IMR-90 (cell line): ENCODE data around the gene RECK. TPM values are rescaled to one million over a fixed set of nuclear protein-coding genes. Genes with fewer than 3 reads are reported as not detected.

Experiments
- ATAC-seq: fragments of 200-7000 bp; cut with Tn5 transposase; 2 replicates; pipeline ENCODE4 v1.9.1; 2020; ENCODE audit warnings: low read depth, mild to moderate bottlenecking, moderate library complexity
- BruUV-seq: library from RNA; stranded (reverse); fragments of 400-500 nt; replicated peaks from 2 replicates; lab custom pipeline; 2021; lab: Mats Ljungman, UMichigan
- CTCF ChIA-PET: fragments of 300-600 bp; formaldehyde crosslinking; extraction: SDS; loops from one replicate; lab custom pipeline; 2021; ENCODE audit warnings: antibody characterized with exemption; lab: Yijun Ruan, JAX
- POLR2A ChIA-PET: fragments of 300-600 bp; sonication (Branson Sonifier 250); formaldehyde crosslinking; loops from one replicate; lab custom pipeline; 2022; ENCODE audit warnings: antibody characterized with exemption; ENCODE audit not compliant: unreplicated experiment; lab: Charles Lee
- DNase-seq: peaks from one replicate; pipeline ENCODE4 v3.0.0; 2013
- H2AFZ ChIP-seq: replicated peaks from 2 replicates; pipeline ENCODE3; 2013; ENCODE audit warnings: low read length, mild to moderate bottlenecking; ENCODE audit not compliant: poor library complexity
- H2AK5ac ChIP-seq: 2 replicates; pipeline ENCODE4 v1.6.1; 2013; ENCODE audit warnings: low read depth, low read length, inconsistent platforms
- H2AK9ac ChIP-seq: replicated peaks from 2 replicates; pipeline ENCODE3; 2013; ENCODE audit warnings: mild to moderate bottlenecking, low read depth, low read length, moderate library complexity; ENCODE audit not compliant: poor library complexity
- H2BK120ac ChIP-seq: 2 replicates; pipeline ENCODE4 v1.6.1; 2013; ENCODE audit warnings: low read depth, low read length, inconsistent platforms
- H2BK15ac ChIP-seq: 3 replicates; pipeline ENCODE4 v1.6.1; 2013; ENCODE audit warnings: low read depth, low read length, inconsistent platforms
- H2BK20ac ChIP-seq: 2 replicates; pipeline ENCODE4 v1.6.1; 2013; ENCODE audit warnings: low read depth, mild to moderate bottlenecking, inconsistent platforms, low read length, moderate library complexity
- H2BK5ac ChIP-seq: 2 replicates; pipeline ENCODE4 v1.6.1; 2013; ENCODE audit warnings: mild to moderate bottlenecking, low read depth, low read length, inconsistent platforms; ENCODE audit not compliant: poor library complexity, severe bottlenecking
- H3K14ac ChIP-seq: replicated peaks from 2 replicates; pipeline ENCODE4 v1.6.1; 2013; ENCODE audit warnings: low read depth, low read length, inconsistent platforms
- H3K18ac ChIP-seq: 2 replicates; pipeline ENCODE4 v1.6.1; 2013; ENCODE audit warnings: low read depth, low read length, control low read depth
- H3K23ac ChIP-seq: 2 replicates; pipeline ENCODE4 v1.6.1; 2013; ENCODE audit warnings: low read depth, low read length, inconsistent platforms
- H3K27ac ChIP-seq: 2 replicates; pipeline ENCODE4 v1.5.1; 2013; ENCODE audit warnings: mild to moderate bottlenecking, control low read depth, low read length; ENCODE audit not compliant: insufficient read depth
- H3K27me3 ChIP-seq: 2 replicates; pipeline ENCODE4 v1.6.1; 2013; ENCODE audit warnings: low read length; ENCODE audit not compliant: control insufficient read depth, insufficient read depth
- H3K36me3 ChIP-seq: 2 replicates; pipeline ENCODE4 v1.6.1; 2013; ENCODE audit warnings: low read length, mixed read lengths; ENCODE audit not compliant: control insufficient read depth, insufficient read depth
- H3K4ac ChIP-seq: 2 replicates; pipeline ENCODE4 v1.6.1; 2013; ENCODE audit warnings: low read depth, low read length, inconsistent platforms
- H3K4me1 ChIP-seq: 2 replicates; pipeline ENCODE4 v1.6.1; 2013; ENCODE audit warnings: low read length, mixed read lengths; ENCODE audit not compliant: control insufficient read depth, insufficient read depth
- H3K4me2 ChIP-seq: 2 replicates; pipeline ENCODE4 v1.6.1; 2013; ENCODE audit warnings: low read depth, mild to moderate bottlenecking, control low read depth, low read length, moderate library complexity
- H3K4me3 ChIP-seq: 2 replicates; pipeline ENCODE4 v1.5.1; 2013; ENCODE audit warnings: low read depth, mild to moderate bottlenecking, control low read depth, low read length, moderate library complexity; ENCODE audit not compliant: insufficient read depth
- H3K56ac ChIP-seq: 2 replicates; pipeline ENCODE4 v1.6.1; 2013; ENCODE audit warnings: low read length, inconsistent platforms; ENCODE audit not compliant: insufficient read depth; ENCODE audit errors: extremely low read depth
- H3K79me1 ChIP-seq, 2 experiments: 2 replicates each; pipeline ENCODE4 v1.6.1; 2013; ENCODE audit warnings: low read length in 2 of 2, inconsistent platforms in 1 of 2, low read depth in 1 of 2
- H3K9ac ChIP-seq: 2 replicates; pipeline ENCODE4 v1.6.1; 2013; ENCODE audit warnings: low read depth, low read length, control low read depth
- H3K9me1 ChIP-seq: 2 replicates; pipeline ENCODE4 v1.6.1; 2013; ENCODE audit warnings: low read length, inconsistent platforms; ENCODE audit not compliant: insufficient read depth
- H3K9me3 ChIP-seq: 2 replicates; pipeline ENCODE4 v1.6.1; 2013; ENCODE audit warnings: low read length; ENCODE audit not compliant: control insufficient read depth, insufficient read depth
- H4K20me1 ChIP-seq: 2 replicates; pipeline ENCODE4 v1.6.1; 2013; ENCODE audit warnings: low read length, inconsistent platforms; ENCODE audit not compliant: insufficient read depth
- H4K5ac ChIP-seq: 2 replicates; pipeline ENCODE4 v1.6.1; 2013; ENCODE audit warnings: mild to moderate bottlenecking, low read depth, low read length, control low read depth
- H4K8ac ChIP-seq, 2 experiments: 2 replicates each; pipeline ENCODE4 v1.6.1; 2013; ENCODE audit warnings: low read depth in 2 of 2, low read length in 2 of 2, control low read depth in 1 of 2, inconsistent platforms in 1 of 2
- H4K91ac ChIP-seq: 2 replicates; pipeline ENCODE4 v1.6.1; 2013; ENCODE audit warnings: low read depth, low read length, inconsistent platforms; ENCODE audit not compliant: insufficient read depth
- NFE2L2 ChIP-seq: fragments of 150-350 bp; IDR thresholded peaks from 2 replicates; pipeline ENCODE4 v1.6.1; 2016; ENCODE audit warnings: low read depth, mild to moderate bottlenecking, low read length
- RFX5 ChIP-seq: IDR thresholded peaks from 2 replicates; pipeline ENCODE4 v1.8.0; 2012; ENCODE audit warnings: low read depth, mild to moderate bottlenecking, low read length, moderate library complexity
- SMC3 ChIP-seq: fragments of 150-350 bp; IDR thresholded peaks from 2 replicates; pipeline ENCODE4 v1.6.1; 2016; ENCODE audit warnings: low read depth, mild to moderate bottlenecking, antibody characterized with exemption, low read length, moderate library complexity
- WGBS, 2 experiments: methylation state at CpG; one replicate each; pipeline versions ENCODE4 v1.1.5 to v1.1.7; 2013; ENCODE audit warnings: missing lambda C conversion rate in 2 of 2; ENCODE audit not compliant: insufficient read length in 1 of 2; ENCODE audit errors: extremely low coverage in 2 of 2; 5-methylcytosine and 5-hydroxymethylcytosine counted together
- dilution Hi-C: fragments of 300-500 bp; cut with HindIII; formaldehyde crosslinking; loops from one replicate; pipeline ENCODE4 v1.14.3; 2018; ENCODE audit warnings: low sequenced_read_pairs; ENCODE audit not compliant: unreplicated experiment
- in situ Hi-C: fragments of 300-500 bp; cut with MboI; formaldehyde crosslinking; loops from 3 replicates; pipeline ENCODE4 v1.14.3; 2019; ENCODE audit warnings: low sequenced_read_pairs, inconsistent platforms, mixed read lengths
- intact Hi-C: fragments of 100-400 bp; cut with micrococcal nuclease; formaldehyde crosslinking; loops from 2 replicates; pipeline ENCODE4 v1.10.0; 2022
- polyA plus RNA-seq, 3 experiments: library from polyadenylated mRNA; depleted of rRNA; stranded (reverse); fragments of >200 nt; gene quantifications; 2 replicates each; pipeline ENCODE4 v1.2.3, GENCODE V29; 2012; ENCODE audit warnings: low replicate concordance in 1 of 3
- total RNA-seq: library from RNA; depleted of rRNA; stranded (reverse); fragments of >200 nt; gene quantifications from 2 replicates; pipeline ENCODE4 v1.2.3, GENCODE V29; 2012
- TF ChIP-seq, protein P1 (sequence below): fragments of 150-350 bp; IDR thresholded peaks from 2 replicates; pipeline ENCODE4 v1.6.1; 2016; ENCODE audit warnings: low read depth, mild to moderate bottlenecking, low read length, moderate library complexity, borderline replicate concordance

RECK gene
- total and polyA plus RNA-seq, 2 of the 4 experiments (the other 2 are of a cell fraction): 23.5 to 44.0 TPM

- no peak overlapping the region for H3K9ac ChIP-seq
- no peak for TF ChIP-seq NFE2L2
- TF ChIP-seq, protein P1, sequence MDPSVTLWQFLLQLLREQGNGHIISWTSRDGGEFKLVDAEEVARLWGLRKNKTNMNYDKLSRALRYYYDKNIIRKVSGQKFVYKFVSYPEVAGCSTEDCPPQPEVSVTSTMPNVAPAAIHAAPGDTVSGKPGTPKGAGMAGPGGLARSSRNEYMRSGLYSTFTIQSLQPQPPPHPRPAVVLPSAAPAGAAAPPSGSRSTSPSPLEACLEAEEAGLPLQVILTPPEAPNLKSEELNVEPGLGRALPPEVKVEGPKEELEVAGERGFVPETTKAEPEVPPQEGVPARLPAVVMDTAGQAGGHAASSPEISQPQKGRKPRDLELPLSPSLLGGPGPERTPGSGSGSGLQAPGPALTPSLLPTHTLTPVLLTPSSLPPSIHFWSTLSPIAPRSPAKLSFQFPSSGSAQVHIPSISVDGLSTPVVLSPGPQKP: no peak
- TF ChIP-seq SMC3: no peak
- TF ChIP-seq RFX5: no peak
- no peak overlapping the region for H4K8ac ChIP-seq
- H4K91ac ChIP-seq: no peak overlapping the region
- ChIA-PET POLR2A (no interaction called here), CTCF (interaction anchor here (0.8 to 1.4 kb wide), 3 partner anchors 14 to 113 kb away, joined by 3 to 5 read pairs (median 3); no protein-coding TSS in a partner anchor)
- H2BK15ac ChIP-seq: no peak overlapping the region
- no peaks in the 10 kb centered on the region for H3K36me3 ChIP-seq
- H3K4me2 ChIP-seq: no peak overlapping the region
- no peak overlapping the region for H4K5ac ChIP-seq
- no peak overlapping the region for H3K4me3 ChIP-seq
- H2BK20ac ChIP-seq: no peak overlapping the region
- no peak overlapping the region for H3K18ac ChIP-seq
- no peak overlapping the region for H2AK9ac ChIP-seq
- H2AFZ ChIP-seq: no peak overlapping the region
- no TSS peak for BruUV-seq
- no peaks in the 10 kb centered on the region for H4K20me1 ChIP-seq
- no peaks in the 10 kb centered on the region for H3K79me1 ChIP-seq
- H3K4ac ChIP-seq: no peak overlapping the region
- no peak overlapping the region for H3K27ac ChIP-seq
- H3K56ac ChIP-seq: no peak overlapping the region
- no peak overlapping the region for H3K23ac ChIP-seq
- H3K9me1 ChIP-seq: no peaks in the 10 kb centered on the region
- H2BK5ac ChIP-seq: no peak overlapping the region
- peaks cover 4% of the 10 kb centered on the region; the same call in 1 of the 2 replicates for H3K27me3 ChIP-seq
- peaks cover 6% of the 10 kb centered on the region for H3K9me3 ChIP-seq
- H2BK120ac ChIP-seq: no peak overlapping the region
- dilution Hi-C loops (no loop called here), intact Hi-C loops (loop anchor here (5.0 kb wide), 1 partner anchor 33 kb away; no protein-coding TSS in a partner anchor), in situ Hi-C loops (no loop called here)
- no peak for DNase-seq
- no CpG with 5 or more reads among the region's 2 CpGs for WGBS, 2 experiments
- no peak overlapping the region for H2AK5ac ChIP-seq
- H3K14ac ChIP-seq: no peak overlapping the region
- peaks cover 3% of the 10 kb centered on the region for H3K4me1 ChIP-seq
- ATAC-seq: no peak
Measured at GRCh38 chr9:35994959-35995358, 41.8 kb upstream of the RECK start.
